Hepatocyte (in vitro differentiated cells): ENCODE measurements around the gene STX1A. TPM values are rescaled to one million over a fixed set of nuclear protein-coding genes. Genes with fewer than 3 reads are reported as not detected.
"Not testable (repeated sequence)": the region's sequence is repeated elsewhere in the genome, so short reads cannot be mapped to it uniquely, and the experiment has no call there.

Source experiments
- DNase-seq: peaks from one replicate; pipeline ENCODE4 v3.0.0-alpha.2; 2016; ENCODE audit warnings: low spot score
- H2AFZ ChIP-seq: fragments of 200-600 bp; sonication (generic); 2 replicates; pipeline ENCODE4 v1.6.0; 2016; ENCODE audit warnings: antibody characterized with exemption, mild to moderate bottlenecking
- H3K27ac ChIP-seq: fragments of 200-600 bp; sonication (generic); 2 replicates; pipeline ENCODE4 v1.5.1; 2016; ENCODE audit warnings: mild to moderate bottlenecking
- H3K27me3 ChIP-seq: fragments of 200-600 bp; sonication (generic); 2 replicates; pipeline ENCODE4 v1.6.1; 2016
- H3K36me3 ChIP-seq: fragments of 200-600 bp; sonication (generic); replicated peaks from 2 replicates; pipeline ENCODE4 v1.5.1; 2016; ENCODE audit warnings: low read depth; ENCODE audit not compliant: insufficient read depth
- H3K4me1 ChIP-seq: fragments of 200-600 bp; sonication (generic); 2 replicates; pipeline ENCODE4 v1.5.1; 2016; ENCODE audit warnings: mild to moderate bottlenecking, moderate library complexity; ENCODE audit not compliant: insufficient read depth
- H3K4me2 ChIP-seq: fragments of 200-600 bp; sonication (generic); 2 replicates; pipeline ENCODE4 v1.6.0; 2016
- H3K4me3 ChIP-seq: fragments of 200-600 bp; sonication (generic); 2 replicates; pipeline ENCODE4 v1.5.1; 2016; ENCODE audit warnings: mild to moderate bottlenecking
- H3K79me2 ChIP-seq: fragments of 200-600 bp; sonication (generic); 2 replicates; pipeline ENCODE4 v1.6.0; 2017; ENCODE audit warnings: mild to moderate bottlenecking
- H3K9me2 ChIP-seq: fragments of 200-600 bp; sonication (generic); replicated peaks from 2 replicates; pipeline ENCODE4 v1.6.0; 2017; ENCODE audit warnings: mild to moderate bottlenecking; ENCODE audit not compliant: insufficient read depth
- H3K9me3 ChIP-seq: fragments of 200-600 bp; sonication (generic); 2 replicates; pipeline ENCODE4 v1.5.1; 2016; ENCODE audit warnings: low read depth, mild to moderate bottlenecking
- H4K20me1 ChIP-seq: fragments of 200-600 bp; sonication (generic); 2 replicates; pipeline ENCODE4 v1.6.0; 2016; ENCODE audit warnings: mild to moderate bottlenecking; ENCODE audit not compliant: insufficient read depth, poor library complexity, severe bottlenecking
- CTCF ChIP-seq: fragments of 200-600 bp; sonication (generic); IDR thresholded peaks from 2 replicates; pipeline ENCODE4 v1.5.1; 2016; ENCODE audit warnings: antibody characterized with exemption, mild to moderate bottlenecking; ENCODE audit not compliant: poor library complexity
- EZH2 ChIP-seq: fragments of 200-600 bp; sonication (generic); IDR thresholded peaks from 2 replicates; pipeline ENCODE4 v1.6.1; 2016; ENCODE audit warnings: antibody characterized with exemption, mild to moderate bottlenecking, borderline replicate concordance
- EZH2phosphoT487 ChIP-seq: fragments of 200-600 bp; sonication (generic); IDR thresholded peaks from one replicate; pipeline ENCODE4 v1.6.1; 2018; ENCODE audit warnings: antibody characterized with exemption, mild to moderate bottlenecking, low read depth, moderate library complexity; ENCODE audit not compliant: unreplicated experiment, severe bottlenecking
- WGBS: methylation state at CpG from one replicate; pipeline ENCODE4 v1.1.6; 2016; ENCODE audit warnings: low lambda C conversion rate; ENCODE audit errors: missing lambda C conversion rate; 5-methylcytosine and 5-hydroxymethylcytosine counted together
- polyA plus RNA-seq: library from polyadenylated mRNA; unstranded; fragments of >200 nt; fragmentation: Nextera tagmentation; extraction: Ambion mirVana; gene quantifications from 2 replicates; pipeline ENCODE4 v1.2.1, GENCODE V29; 2016
- total RNA-seq: library from RNA; depleted of rRNA; stranded (reverse); fragments of >200 nt; gene quantifications from 2 replicates; pipeline ENCODE4 v1.2.3, GENCODE V29; 2014

STX1A gene
- total and polyA plus RNA-seq, 2 experiments from 2014 or later: 22.8 to 27.1 TPM

GRCh38 chr7:73681031-73681430 lies 38.4 kb downstream of the STX1A start:
- TF ChIP-seq EZH2: no peak
- TF ChIP-seq EZH2phosphoT487: no peak
- no peak for TF ChIP-seq CTCF
- Histone ChIP-seq H3K9me3 (no peaks in the 10 kb centered on the region), H3K4me2 (peak overlapping the region; percentile 97), H3K9me2 (no peaks in the 10 kb centered on the region), H3K27me3 (no peaks in the 10 kb centered on the region), H3K79me2 (peaks cover 64% of the 10 kb centered on the region), H2AFZ (no peak overlapping the region), H4K20me1 (peaks cover 5% of the 10 kb centered on the region), H3K27ac (no peak overlapping the region), H3K4me3 (no peak overlapping the region), H3K36me3 (no peaks in the 10 kb centered on the region), H3K4me1 (peaks cover 17% of the 10 kb centered on the region)
- no peak for DNase-seq
- WGBS: 78% methylated on average over 8 of the region's 8 CpGs

GRCh38 chr7:73680501-73680900 lies 39.0 kb downstream of the STX1A start:
- H3K4me2 ChIP-seq: peak overlapping the region; percentile 97
- H3K4me3 ChIP-seq: no peak overlapping the region
- DNase-seq: no peak
- no peak overlapping the region for H3K27ac ChIP-seq
- H3K36me3 ChIP-seq: no peaks in the 10 kb centered on the region
- no peak overlapping the region for H2AFZ ChIP-seq
- no peaks in the 10 kb centered on the region for H3K9me3 ChIP-seq
- 90% methylated on average over 7 of the region's 7 CpGs for WGBS
- H3K9me2 ChIP-seq: no peaks in the 10 kb centered on the region
- H3K4me1 ChIP-seq: peaks cover 17% of the 10 kb centered on the region
- no peaks in the 10 kb centered on the region for H3K27me3 ChIP-seq
- H4K20me1 ChIP-seq: peaks cover 5% of the 10 kb centered on the region
- TF ChIP-seq EZH2: no peak
- no peak for TF ChIP-seq EZH2phosphoT487
- TF ChIP-seq CTCF: no peak
- peaks cover 59% of the 10 kb centered on the region for H3K79me2 ChIP-seq

- DNase-seq: no peak
- H3K27me3 ChIP-seq: no peaks in the 10 kb centered on the region
- H3K4me3 ChIP-seq: no peak overlapping the region
- H3K79me2 ChIP-seq: peaks cover 51% of the 10 kb centered on the region
- no peaks in the 10 kb centered on the region for H3K36me3 ChIP-seq
- peaks cover 17% of the 10 kb centered on the region for H3K4me1 ChIP-seq
- no peak overlapping the region for H3K4me2 ChIP-seq
- H2AFZ ChIP-seq: no peak overlapping the region
- no peak for TF ChIP-seq EZH2phosphoT487
- TF ChIP-seq EZH2: no peak
- TF ChIP-seq CTCF: no peak
- H3K27ac ChIP-seq: no peak overlapping the region
- WGBS: 89% methylated on average over 2 of the region's 2 CpGs
- no peaks in the 10 kb centered on the region for H3K9me3 ChIP-seq
- peaks cover 5% of the 10 kb centered on the region for H4K20me1 ChIP-seq
- H3K9me2 ChIP-seq: no peaks in the 10 kb centered on the region
Measured at GRCh38 chr7:73679709-73680108, 39.8 kb downstream of the STX1A start.

- TF ChIP-seq EZH2phosphoT487: no peak
- no peak for TF ChIP-seq CTCF
- no peak for TF ChIP-seq EZH2
- Histone ChIP-seq H3K27me3 (no peaks in the 10 kb centered on the region), H3K9me3 (no peaks in the 10 kb centered on the region), H3K27ac (no peak overlapping the region), H2AFZ (no peak overlapping the region), H3K4me1 (peaks cover 17% of the 10 kb centered on the region), H3K79me2 (peaks cover 42% of the 10 kb centered on the region), H3K9me2 (no peaks in the 10 kb centered on the region), H3K4me2 (no peak overlapping the region), H3K36me3 (no peaks in the 10 kb centered on the region), H4K20me1 (peaks cover 5% of the 10 kb centered on the region), H3K4me3 (no peak overlapping the region)
- DNase-seq: no peak
- whole genome bisulfite sequencing: 84% methylated on average over 6 of the region's 6 CpGs
Measured at GRCh38 chr7:73678862-73679261, 40.6 kb downstream of the STX1A start.

GRCh38 chr7:73676062-73676461 lies 43.4 kb downstream of the STX1A start:
- not testable (repeated sequence) for H3K4me2 ChIP-seq, DNase-seq, H3K36me3 ChIP-seq, H3K9me3 ChIP-seq, H3K27ac ChIP-seq, H3K4me1 ChIP-seq, H3K4me3 ChIP-seq, H3K27me3 ChIP-seq, H2AFZ ChIP-seq, H3K9me2 ChIP-seq, H4K20me1 ChIP-seq
- peaks cover 18% of the 10 kb centered on the region for H3K79me2 ChIP-seq
- WGBS: 71% methylated on average over 9 of the region's 9 CpGs
